GM12892 (cell line): ENCODE results near the gene SNRNP35.
"Not testable (repeated sequence)": the region's sequence is repeated elsewhere in the genome, so short reads cannot be mapped to it uniquely, and the experiment has no call there.

ENCODE experiments used
- POLR2A ChIP-seq: IDR thresholded peaks from 2 replicates; pipeline ENCODE4 v1.6.1; 2011; ENCODE audit warnings: low read depth, low read length, control low read depth
- POLR2AphosphoS5 ChIP-seq: IDR thresholded peaks from 2 replicates; pipeline ENCODE4 v1.6.1; 2011; ENCODE audit warnings: low read depth, low read length, control low read depth

DNA sequence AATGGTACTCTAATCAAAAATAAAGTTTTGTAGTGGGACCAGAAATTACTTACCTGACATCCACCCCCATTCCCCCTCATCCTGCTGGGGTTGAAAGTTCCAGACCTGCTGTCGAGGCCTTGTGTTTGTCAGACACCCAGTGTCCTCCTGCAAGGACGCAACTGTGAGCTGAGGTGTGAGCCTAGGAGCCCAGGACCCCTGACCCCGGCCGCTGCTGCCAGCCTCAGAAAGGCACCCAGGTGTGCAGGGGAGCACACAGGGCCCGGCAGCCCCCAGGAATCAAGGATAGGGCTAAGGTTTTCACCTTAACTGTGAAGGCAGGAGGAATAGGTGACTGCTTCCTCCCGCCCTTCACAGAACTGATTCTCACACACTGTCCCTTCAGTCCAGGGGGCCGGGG lies 49.3 kb upstream of the SNRNP35 start:
- not testable (repeated sequence) for TF ChIP-seq POLR2A, POLR2AphosphoS5
